ENCODE results near the gene JUN. TPM values are rescaled to one million over a fixed set of nuclear protein-coding genes. Genes with fewer than 3 reads are reported as not detected.

Gene JUN
- total RNA-seq, 2 experiments from 2014 or later: 51.4 to 53.2 TPM

DNA sequence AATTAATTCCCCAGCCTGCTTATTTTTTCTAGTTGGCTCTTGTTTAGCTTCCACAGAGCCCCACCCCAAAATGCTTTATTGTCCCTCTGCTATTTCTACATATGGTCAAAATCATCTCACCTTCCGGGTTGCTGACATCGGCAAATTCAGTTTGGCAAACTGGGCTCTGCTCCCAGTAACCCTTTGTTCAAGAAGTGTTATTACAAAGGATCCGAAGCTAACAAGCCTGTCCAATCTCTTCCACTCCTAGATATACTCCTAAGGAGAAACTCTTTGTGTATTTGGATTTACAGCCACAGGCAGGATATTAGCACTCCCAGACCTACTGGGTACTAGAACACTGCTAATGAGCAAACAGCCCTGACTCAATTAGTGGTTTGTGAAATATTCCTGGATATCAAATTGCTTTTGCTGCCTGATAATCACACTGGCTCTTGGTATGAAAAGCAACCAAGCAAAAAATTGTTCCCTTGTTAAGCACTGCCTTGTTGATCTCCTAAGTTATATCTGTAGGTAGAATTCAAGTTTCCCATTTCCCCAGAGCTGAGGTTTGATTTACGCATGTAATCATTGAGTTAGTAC lies 4.0 kb downstream of the JUN start:
- intact Hi-C loops (cut with micrococcal nuclease): loop anchor here (10.0 kb wide), 2 partner anchors 265 to 515 kb away; partner anchors contain the start of gene FGGY
- no peak for TF ChIP-seq CTCF (IDR thresholded peaks at IDR 0.05)
- Mint-ChIP-seq H3K36me3 (ENCODE audit: low read depth) (peaks cover 24% of the 10 kb centered on the region), H3K9me3 (no peaks in the 10 kb centered on the region), H3K4me3 (no peak overlapping the region), H3K4me1 (ENCODE audit: low read depth) (peaks cover 9% of the 10 kb centered on the region), H3K27me3 (peaks cover 1% of the 10 kb centered on the region), H3K27ac (no peak overlapping the region)
- no peak for DNase-seq
- ATAC-seq: no peak
- ChIA-PET POLR2A (no interaction called here), CTCF (interaction anchor here (1.2 kb wide), 1 partner anchor 919 kb away, joined by 3 read pairs; no protein-coding TSS in a partner anchor)

GRCh38 chr1:58779059-58779754 lies 4.6 kb downstream of the JUN start:
- Mint-ChIP-seq H3K27ac (no peak overlapping the region), H3K4me3 (no peak overlapping the region), H3K27me3 (peaks cover 1% of the 10 kb centered on the region), H3K4me1 (ENCODE audit: low read depth) (peaks cover 9% of the 10 kb centered on the region), H3K36me3 (ENCODE audit: low read depth) (peaks cover 24% of the 10 kb centered on the region), H3K9me3 (no peaks in the 10 kb centered on the region)
- DNase-seq (no peak), ATAC-seq (no peak)
- intact Hi-C loops (cut with micrococcal nuclease): no loop called here
- POLR2A ChIA-PET: interaction anchor here (1.3 to 1.6 kb wide), 2 partner anchors 23 to 124 kb away, joined by 3 to 5 read pairs; no protein-coding TSS in a partner anchor
- CTCF ChIA-PET: interaction anchor here (1.2 to 1.3 kb wide), 2 partner anchors 920 to 921 kb away, joined by 3 read pairs; no protein-coding TSS in a partner anchor
- TF ChIP-seq CTCF (IDR thresholded peaks at IDR 0.05): no peak

DNA sequence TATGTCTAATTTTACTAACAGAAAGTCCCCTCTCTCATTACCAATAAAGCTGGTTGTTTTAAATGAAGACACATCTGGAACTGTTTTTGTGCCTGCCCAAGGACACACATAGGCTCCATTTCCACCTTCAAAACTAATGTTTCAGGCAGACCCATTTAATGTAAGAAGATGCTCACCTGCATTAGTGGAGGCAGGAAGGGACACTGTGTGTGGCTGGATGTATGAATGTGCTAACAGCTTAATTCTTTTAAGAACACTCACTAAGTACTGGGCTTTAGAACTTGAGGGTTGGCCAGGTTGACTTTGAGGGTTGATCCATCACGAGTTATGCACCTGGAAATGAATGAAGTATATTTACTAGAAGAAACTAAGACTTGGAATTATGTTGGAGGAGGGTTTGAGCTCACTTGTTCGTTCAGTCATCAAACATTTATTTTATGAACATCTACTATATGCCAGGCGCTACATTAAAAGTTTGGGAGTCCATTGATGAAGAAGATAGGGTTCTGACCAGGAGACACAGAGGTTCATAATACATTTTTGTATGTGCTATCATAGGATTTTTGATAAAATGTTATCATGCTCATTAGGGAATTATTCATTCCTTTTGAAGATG lies 5.4 kb downstream of the JUN start:
- TF ChIP-seq CTCF (IDR thresholded peaks at IDR 0.05): no peak
- intact Hi-C loops (cut with micrococcal nuclease): no loop called here
- peaks cover 24% of the 10 kb centered on the region for H3K36me3 Mint-ChIP-seq (ENCODE audit: low read depth)
- H3K4me1 Mint-ChIP-seq (ENCODE audit: low read depth): peaks cover 15% of the 10 kb centered on the region
- ChIA-PET CTCF (interaction anchor here (1.3 to 1.6 kb wide), 2 partner anchors 10 to 921 kb away, joined by 3 to 4 read pairs; no protein-coding TSS in a partner anchor), POLR2A (interaction anchor here (1.3 to 1.6 kb wide), 2 partner anchors 22 to 125 kb away, joined by 3 to 5 read pairs; no protein-coding TSS in a partner anchor)
- no peaks in the 10 kb centered on the region for H3K9me3 Mint-ChIP-seq
- H3K4me3 Mint-ChIP-seq: no peak overlapping the region
- H3K27ac Mint-ChIP-seq: no peak overlapping the region
- DNase-seq (no peak), ATAC-seq (no peak)
- peaks cover 1% of the 10 kb centered on the region for H3K27me3 Mint-ChIP-seq

DNA sequence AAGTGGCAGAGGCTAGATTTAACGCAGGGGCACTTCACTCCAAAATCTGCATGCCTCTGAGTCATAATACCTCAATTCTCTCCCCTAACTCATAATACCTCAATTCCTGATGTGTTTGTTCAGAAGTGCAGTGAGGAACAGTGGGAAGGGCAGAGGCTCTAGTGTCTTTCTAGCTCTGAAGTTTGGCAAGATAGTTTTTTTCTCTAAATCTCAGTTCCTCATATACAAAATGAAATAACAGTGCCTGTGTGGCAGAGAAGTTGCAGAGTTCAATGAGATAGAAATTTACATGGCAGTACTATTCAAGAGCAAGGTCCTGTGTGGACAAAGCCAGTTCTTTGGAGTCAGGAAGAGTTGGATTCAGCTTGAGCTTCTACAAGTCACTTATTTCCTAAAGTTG lies 9.8 kb downstream of the JUN start:
- no peak for TF ChIP-seq CTCF (IDR thresholded peaks at IDR 0.05)
- intact Hi-C loops (cut with micrococcal nuclease): no loop called here
- CTCF ChIA-PET: interaction anchor here (1.0 to 1.3 kb wide), 3 partner anchors 33 to 925 kb away, joined by 3 to 6 read pairs (median 4); no protein-coding TSS in a partner anchor
- no peaks in the 10 kb centered on the region for H3K36me3 Mint-ChIP-seq (ENCODE audit: low read depth)
- H3K9me3 Mint-ChIP-seq: no peaks in the 10 kb centered on the region
- ATAC-seq (no peak), DNase-seq (no peak)
- H3K27ac Mint-ChIP-seq: no peak overlapping the region
- H3K4me1 Mint-ChIP-seq (ENCODE audit: low read depth): peaks cover 7% of the 10 kb centered on the region
- POLR2A ChIA-PET: interaction anchor here (2.1 kb wide), 1 partner anchor 9 kb away, joined by 12 read pairs; the partner anchor contains the start of gene JUN
- H3K4me3 Mint-ChIP-seq: no peak overlapping the region
- H3K27me3 Mint-ChIP-seq: peaks cover 1% of the 10 kb centered on the region

All from activated CD8-positive, alpha-beta T cell treated with anti-CD3 and anti-CD28 coated beads for 36 hours (primary cell).